ENCODE data around the gene VOPP1.

DNA sequence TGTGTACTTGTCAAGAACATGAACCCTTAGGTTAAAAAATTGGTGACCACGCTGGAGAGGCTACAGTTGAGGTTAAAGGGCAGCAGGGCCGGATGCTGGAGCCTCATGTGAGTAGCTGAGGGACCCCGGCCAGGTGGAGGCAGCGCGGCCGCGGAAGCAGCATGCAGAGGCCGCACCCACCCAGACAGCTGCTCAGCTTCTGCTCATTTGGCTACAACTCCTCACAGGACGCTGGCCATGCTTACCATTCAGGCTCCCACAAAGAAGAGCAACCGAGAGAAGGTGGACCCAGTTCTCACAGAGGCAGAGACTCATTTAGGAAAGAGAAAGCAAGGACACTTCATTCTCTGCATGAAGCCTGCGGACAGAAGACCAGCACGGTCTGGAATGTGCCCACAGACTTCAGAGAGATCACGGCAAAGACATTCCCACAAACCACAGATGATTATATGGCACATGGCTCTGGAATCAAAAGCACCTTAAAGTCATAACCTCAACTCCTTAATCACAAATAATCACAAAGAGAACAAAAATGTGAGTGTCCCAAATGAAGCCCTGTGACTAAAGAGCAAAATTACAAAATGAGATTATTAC is 94.4 kb downstream of the VOPP1 start:
- TF ChIP-seq, protein P1, sequence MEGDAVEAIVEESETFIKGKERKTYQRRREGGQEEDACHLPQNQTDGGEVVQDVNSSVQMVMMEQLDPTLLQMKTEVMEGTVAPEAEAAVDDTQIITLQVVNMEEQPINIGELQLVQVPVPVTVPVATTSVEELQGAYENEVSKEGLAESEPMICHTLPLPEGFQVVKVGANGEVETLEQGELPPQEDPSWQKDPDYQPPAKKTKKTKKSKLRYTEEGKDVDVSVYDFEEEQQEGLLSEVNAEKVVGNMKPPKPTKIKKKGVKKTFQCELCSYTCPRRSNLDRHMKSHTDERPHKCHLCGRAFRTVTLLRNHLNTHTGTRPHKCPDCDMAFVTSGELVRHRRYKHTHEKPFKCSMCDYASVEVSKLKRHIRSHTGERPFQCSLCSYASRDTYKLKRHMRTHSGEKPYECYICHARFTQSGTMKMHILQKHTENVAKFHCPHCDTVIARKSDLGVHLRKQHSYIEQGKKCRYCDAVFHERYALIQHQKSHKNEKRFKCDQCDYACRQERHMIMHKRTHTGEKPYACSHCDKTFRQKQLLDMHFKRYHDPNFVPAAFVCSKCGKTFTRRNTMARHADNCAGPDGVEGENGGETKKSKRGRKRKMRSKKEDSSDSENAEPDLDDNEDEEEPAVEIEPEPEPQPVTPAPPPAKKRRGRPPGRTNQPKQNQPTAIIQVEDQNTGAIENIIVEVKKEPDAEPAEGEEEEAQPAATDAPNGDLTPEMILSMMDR (IDR thresholded peaks at IDR 0.05) = no peak
- no peak for TF ChIP-seq POLR2A (IDR thresholded peaks at IDR 0.05)
